Activated CD8-positive, alpha-beta memory T cell treated with anti-CD3 and anti-CD28 coated beads, Interleukin-2, amount 50 U/mL, for 4 hours (primary cell): ENCODE results near the gene TANC1.

Experiments used
- DNase-seq: peaks from one replicate; pipeline ENCODE4 v3.0.0-alpha.2; 2020

The TANC1 gene

GRCh38 chr2:159066541-159067156 lies 98.2 kb downstream of the TANC1 start:
- no peak for DNase-seq

- no peak for DNase-seq
Observed at GRCh38 chr2:159067971-159068370, 99.5 kb downstream of the TANC1 start.

- DNase-seq = no peak
Observed at GRCh38 chr2:159069229-159069628, 100.8 kb downstream of the TANC1 start.

GRCh38 chr2:159070235-159070634 lies 101.8 kb downstream of the TANC1 start:
- DNase-seq = no peak

DNA sequence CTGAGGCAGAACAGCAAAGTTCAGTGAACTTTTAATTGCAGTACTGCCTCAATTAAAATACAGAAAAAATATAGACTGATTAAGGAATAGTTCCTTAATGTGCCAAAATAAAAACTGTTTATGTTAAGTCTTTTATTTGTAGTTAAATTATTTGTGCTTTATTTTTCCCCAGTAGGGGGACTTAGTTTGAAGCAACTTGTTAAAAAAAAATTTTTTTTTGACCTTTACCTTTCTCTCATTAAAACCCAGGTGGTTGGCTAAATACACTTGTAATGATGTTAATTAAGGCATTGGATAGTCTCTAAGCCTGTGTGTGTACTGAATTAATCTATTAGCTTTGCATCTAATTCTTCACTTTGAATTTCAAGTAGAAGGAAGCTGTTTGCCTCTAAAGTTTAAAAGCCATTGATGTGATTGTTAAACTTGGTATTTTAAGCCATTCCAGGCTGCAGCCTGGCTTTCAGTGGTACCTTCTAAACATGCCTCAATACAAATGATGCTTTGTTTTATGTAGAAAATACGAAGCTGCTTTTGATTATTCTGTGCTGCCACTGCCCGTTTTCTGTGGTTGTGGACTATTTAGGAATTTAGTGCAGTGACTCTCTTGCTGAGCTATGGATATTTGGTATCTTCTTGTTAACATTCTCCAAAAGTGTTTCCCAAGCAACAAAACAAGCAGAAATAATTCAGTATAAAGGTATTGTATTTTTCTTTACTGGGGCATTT lies 102.9 kb downstream of the TANC1 start:
- DNase-seq = no peak

- no peak for DNase-seq
Observed at GRCh38 chr2:159072795-159073194, 104.4 kb downstream of the TANC1 start.

GRCh38 chr2:159073256-159073655 lies 104.8 kb downstream of the TANC1 start:
- DNase-seq = no peak

GRCh38 chr2:159074605-159075004 lies 106.2 kb downstream of the TANC1 start:
- no peak for DNase-seq

GRCh38 chr2:159075727-159076126 lies 107.3 kb downstream of the TANC1 start:
- DNase-seq = no peak

DNA sequence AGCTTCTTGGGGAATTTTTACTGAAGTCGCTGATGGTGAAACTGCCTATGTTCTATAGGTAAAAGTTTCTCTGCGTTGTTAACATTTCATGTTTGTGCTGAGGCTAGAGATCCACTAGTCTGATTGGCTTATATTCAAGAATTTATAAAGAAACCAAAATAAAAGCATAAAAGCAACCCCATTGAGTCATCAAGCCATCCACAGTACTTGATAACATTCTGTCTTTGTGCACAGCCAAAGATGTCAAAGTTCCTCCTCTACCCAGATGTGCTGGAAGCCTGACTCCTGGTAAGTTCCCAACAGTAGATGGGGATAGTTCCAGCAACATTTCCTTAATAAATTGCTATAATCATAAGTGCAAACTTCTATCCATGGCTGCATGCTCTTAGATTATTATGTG lies 107.8 kb downstream of the TANC1 start:
- no peak for DNase-seq

GRCh38 chr2:159077869-159078268 lies 109.4 kb downstream of the TANC1 start:
- no peak for DNase-seq

DNA sequence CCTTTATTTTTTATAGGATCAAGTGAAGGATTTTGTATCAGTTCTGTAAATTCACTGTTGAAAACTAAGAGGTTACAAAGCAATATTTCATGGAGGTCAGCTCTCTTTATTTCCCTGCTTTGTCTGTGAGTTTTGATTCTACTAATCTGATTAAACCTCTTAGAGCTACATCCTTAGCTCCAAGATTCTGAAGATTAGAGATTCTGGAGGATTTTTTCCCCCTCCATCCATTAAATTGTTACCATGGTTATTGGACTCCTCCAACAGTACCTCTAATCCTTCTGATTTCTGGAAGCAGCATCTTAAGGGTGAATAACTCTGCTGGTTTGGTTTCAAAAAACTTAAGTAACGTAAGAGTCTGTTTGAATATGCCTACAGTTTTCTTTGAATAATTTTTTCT lies 110.0 kb downstream of the TANC1 start:
- DNase-seq = no peak

GRCh38 chr2:159080641-159081040 lies 112.2 kb downstream of the TANC1 start:
- no peak for DNase-seq

- DNase-seq = no peak
Observed at GRCh38 chr2:159082119-159082518, 113.7 kb downstream of the TANC1 start.

DNA sequence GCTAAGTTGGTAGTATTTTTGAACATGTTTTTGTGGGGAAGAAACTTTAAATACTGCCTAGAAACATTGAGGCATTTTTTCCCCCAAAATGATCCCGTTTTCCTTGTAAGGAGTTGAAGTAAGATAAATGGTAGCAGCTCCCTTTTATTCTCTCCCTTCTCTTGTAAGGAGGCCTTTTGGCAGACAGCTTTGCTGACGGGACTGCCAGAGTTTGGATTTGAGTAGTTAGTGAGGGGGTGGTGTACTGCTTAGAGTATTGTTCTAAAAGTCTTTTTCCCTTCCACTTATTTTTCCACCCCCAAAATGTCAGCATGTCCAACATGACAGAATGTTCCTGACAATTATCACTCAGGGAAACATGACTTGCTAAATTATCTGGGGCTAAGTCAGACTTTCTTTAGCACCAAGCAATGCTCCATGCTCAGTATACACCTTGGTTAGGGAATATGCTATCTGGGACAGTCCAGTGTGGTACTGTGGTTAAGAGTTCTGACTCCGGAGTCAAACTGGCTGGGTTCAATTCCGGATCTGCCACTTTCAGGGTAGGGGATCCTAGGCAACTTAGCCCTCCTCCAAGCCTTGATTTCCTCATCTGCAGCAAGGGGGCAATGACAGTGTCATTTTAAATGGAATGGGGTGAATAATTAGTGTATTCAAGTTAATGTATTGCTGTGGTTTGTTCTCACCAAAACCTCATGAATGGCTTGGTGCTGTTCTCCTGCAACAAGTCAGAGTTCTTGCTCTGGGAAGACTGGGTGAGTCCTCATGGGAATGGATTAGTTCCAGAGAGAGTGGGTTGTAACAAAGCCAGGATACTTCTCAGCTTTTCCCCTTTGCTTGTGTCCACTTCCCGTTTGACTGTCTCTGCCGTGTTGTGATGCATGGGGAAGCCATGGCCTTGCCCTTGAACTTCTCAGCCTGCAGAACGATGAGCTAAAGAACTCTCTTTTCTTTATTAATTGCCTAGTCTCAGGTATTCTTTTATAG lies 116.2 kb downstream of the TANC1 start:
- no peak for DNase-seq

DNA sequence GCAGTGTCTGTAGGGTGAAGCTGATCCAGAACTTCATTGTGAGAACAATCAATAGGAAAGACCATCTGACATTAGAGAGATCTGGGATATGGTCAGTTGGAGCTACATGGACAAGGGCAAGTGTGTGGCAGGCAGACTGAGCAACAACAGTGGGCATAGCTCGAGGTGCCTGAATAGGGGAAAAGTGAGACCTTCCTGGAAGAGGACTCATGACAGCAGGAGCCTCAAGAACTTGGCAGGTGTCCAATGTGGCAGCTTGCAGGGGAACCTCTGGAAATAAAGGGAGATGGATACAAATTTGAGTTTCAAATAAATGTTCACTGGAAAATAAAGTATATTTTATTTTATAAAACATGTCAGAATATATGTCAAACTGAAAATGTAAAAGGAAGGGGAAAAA lies 117.9 kb downstream of the TANC1 start:
- DNase-seq = no peak

GRCh38 chr2:159086826-159087225 lies 118.4 kb downstream of the TANC1 start:
- no peak for DNase-seq

DNA sequence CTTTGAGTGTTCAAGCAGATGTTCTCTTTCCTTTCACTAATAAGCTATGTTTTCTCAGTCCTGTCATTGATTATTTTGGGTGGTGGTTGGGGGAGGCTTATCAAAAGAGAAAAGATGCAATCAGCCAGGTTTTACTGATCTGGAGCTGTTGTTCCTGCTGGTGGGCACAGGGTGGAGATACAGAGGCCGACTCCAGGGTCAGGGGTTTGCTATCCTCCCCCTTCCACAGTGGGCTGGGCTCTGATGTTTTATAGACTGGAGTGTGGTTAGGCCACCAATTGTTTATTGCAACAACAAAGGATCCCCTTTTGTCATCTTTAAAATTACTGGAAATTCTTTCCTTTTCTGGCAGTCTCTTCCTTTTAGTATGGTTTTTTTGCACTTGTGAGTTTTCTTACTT lies 120.5 kb downstream of the TANC1 start:
- no peak for DNase-seq

DNA sequence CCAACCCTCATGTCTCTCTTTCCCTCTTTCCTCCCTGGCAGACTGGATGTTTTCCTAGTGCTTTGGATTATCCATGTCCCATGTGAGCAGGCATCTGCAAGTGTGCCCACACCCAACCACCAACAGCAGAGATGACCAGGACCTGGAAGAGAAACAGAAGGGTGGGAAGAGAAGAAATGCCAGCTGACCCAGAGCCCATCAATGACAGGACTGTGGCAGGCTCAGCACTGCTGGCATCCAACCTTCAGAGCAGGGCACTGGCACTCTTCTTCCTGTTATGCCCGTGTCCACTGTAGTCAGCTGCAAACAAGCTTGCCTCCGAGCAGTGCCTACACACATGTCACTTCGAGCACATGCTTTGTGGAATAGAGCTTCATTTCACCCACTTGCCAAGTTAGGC lies 121.1 kb downstream of the TANC1 start:
- no peak for DNase-seq

- no peak for DNase-seq
Observed at GRCh38 chr2:159090514-159091201, 122.2 kb downstream of the TANC1 start.

GRCh38 chr2:159091381-159091780 lies 122.9 kb downstream of the TANC1 start:
- DNase-seq = no peak

- no peak for DNase-seq
Observed at GRCh38 chr2:159091976-159092375, 123.5 kb downstream of the TANC1 start.

DNA sequence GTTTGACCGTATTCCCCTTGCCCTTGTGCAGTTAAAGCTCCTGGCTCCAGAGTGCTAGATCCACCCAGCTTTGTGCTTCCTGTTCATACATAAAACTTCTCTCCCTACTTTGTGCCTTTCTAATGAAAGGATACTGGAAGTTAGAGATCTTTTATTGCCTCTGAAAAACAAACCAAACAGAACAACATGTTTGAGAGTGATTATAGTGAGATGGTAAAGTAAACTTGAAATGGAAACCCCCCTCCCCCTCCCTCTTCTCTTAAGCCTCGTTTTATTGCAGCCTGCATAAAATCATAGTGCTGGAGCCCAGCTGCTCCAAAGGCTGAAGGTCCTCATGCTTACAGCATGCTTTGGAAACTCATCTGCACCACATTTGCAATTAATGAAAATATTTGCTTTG lies 125.1 kb downstream of the TANC1 start:
- no peak for DNase-seq
